Right cardiac atrium (tissue), 5 donors: ENCODE data around the gene APIP. TPM values are rescaled to one million over a fixed set of nuclear protein-coding genes. Genes with fewer than 3 reads are reported as not detected.

Experiments used
- ATAC-seq, 2 donors: fragments of 200-7000 bp; cut with Tn5 transposase; one replicate each; pipeline versions ENCODE4 v1.8.0 to v1.9.1; 2020; ENCODE audit warnings: moderate library complexity in 2 of 2, mild to moderate bottlenecking in 1 of 2
- DNase-seq, 3 donors: peaks; one replicate each; pipeline ENCODE4 v3.0.0-alpha.2; 2020
- H3K27ac ChIP-seq: one replicate; pipeline ENCODE4 v1.5.1; 2013; ENCODE audit warnings: mild to moderate bottlenecking, low read length, control low read depth, moderate library complexity
- H3K27me3 ChIP-seq: one replicate; pipeline ENCODE4 v1.6.1; 2013; ENCODE audit not compliant: control insufficient read depth, insufficient read depth
- H3K4me1 ChIP-seq: one replicate; pipeline ENCODE4 v1.6.1; 2013; ENCODE audit warnings: low read length; ENCODE audit not compliant: control insufficient read depth, insufficient read depth
- H3K4me3 ChIP-seq: one replicate; pipeline ENCODE4 v1.5.1; 2013; ENCODE audit warnings: low read length, control low read depth
- H3K9me3 ChIP-seq: one replicate; pipeline ENCODE4 v1.6.1; 2013; ENCODE audit warnings: low read length; ENCODE audit not compliant: control insufficient read depth
- WGBS: extraction: QIAGEN DNeasy Blood & Tissue Kit; methylation state at CpG from one replicate; pipeline ENCODE4 v1.1.7; 2013; 5-methylcytosine and 5-hydroxymethylcytosine counted together
- intact Hi-C, 4 donors: fragments of 100-400 bp; cut with DNase I; formaldehyde crosslinking; loops; one replicate each; pipeline versions ENCODE4 v1.11.0 to v1.14.0; 2022 to 2023
- microRNA-seq, 2 donors: library from miRNA; unstranded; fragments of <30 nt; microRNA quantifications; one replicate each; pipeline ENCODE4 v1.2.0, GENCODE V29; 2020 to 2021
- polyA plus RNA-seq: library from polyadenylated mRNA; stranded (reverse); fragments of 200-250 nt; gene quantifications from one replicate; pipeline ENCODE4 v1.2.3, GENCODE V29; 2013
- total RNA-seq, 4 donors: library from RNA; stranded (reverse); fragmentation: NEBNext Ultra II Directional; extraction: Animal tissue kit (Norgen Biotek cat#: 25700); gene quantifications; one replicate each; pipeline ENCODE4 v1.2.1, GENCODE V29; 2021
- donor health status: healthy with polysubstance abuse.
- donor health status: DM: no; HTN: yes; CAD: no.
- donor health status: DM: no; HTN: no; CAD: no.
- donor health status: DM: no; HTN: yes; CAD: no; lungs with severe emphysema.
- donor health status: DM: yes; HTN: yes; CAD: no.

Gene APIP
- total and polyA plus RNA-seq, 5 donors = 23.1 to 34.3 (median 26.6) TPM

DNA sequence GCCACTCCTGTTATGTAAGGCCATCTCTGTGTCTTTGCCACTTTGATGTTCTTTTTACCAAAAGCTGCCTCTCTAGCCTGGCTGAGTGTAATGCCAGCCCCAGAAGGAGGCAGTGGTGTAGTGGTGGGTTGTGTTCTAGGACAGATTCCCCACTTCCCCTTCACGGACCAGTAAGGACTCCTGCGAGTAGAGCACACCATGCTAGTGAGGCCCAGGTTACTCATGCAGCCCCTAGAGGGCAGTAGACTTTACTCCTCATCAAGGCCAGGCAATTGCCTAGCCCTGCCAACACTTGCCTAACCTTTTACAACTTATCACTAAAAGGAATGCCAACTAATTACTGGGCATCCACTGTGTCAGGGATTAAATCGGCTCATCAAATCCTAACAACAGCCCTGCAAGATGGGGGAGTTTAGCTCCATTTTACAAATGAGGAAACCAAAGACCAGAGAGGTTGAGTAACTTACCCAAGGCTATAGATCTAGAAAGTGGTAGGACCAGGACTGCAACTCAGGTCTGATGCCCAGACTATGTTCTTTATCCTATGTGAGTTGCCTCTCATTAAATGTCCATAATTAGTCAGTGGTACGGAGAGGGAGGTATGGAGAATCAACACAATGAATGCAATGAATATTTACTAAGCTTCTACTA is 75.3 kb downstream of the APIP start:
- DNase-seq = no peak
- Histone ChIP-seq H3K27me3 (no peaks in the 10 kb centered on the region), H3K9me3 (no peaks in the 10 kb centered on the region), H3K4me3 (no peak overlapping the region), H3K27ac (no peak overlapping the region), H3K4me1 (no peaks in the 10 kb centered on the region)
- ATAC-seq = peak in 1 of 2 donors; percentile 40
- intact Hi-C loops = no loop called here
- WGBS = 50% methylated on average over 4 of the region's 4 CpGs

- Histone ChIP-seq H3K27me3 (no peaks in the 10 kb centered on the region), H3K4me1 (no peaks in the 10 kb centered on the region), H3K4me3 (no peak overlapping the region), H3K27ac (no peak overlapping the region), H3K9me3 (no peaks in the 10 kb centered on the region)
- 84% methylated on average over 2 of the region's 2 CpGs for WGBS
- ATAC-seq (no peak), DNase-seq (no peak)
- intact Hi-C loops = no loop called here
Measured at GRCh38 chr11:34839969-34840368, 76.2 kb downstream of the APIP start.

- Histone ChIP-seq H3K27me3 (no peaks in the 10 kb centered on the region), H3K27ac (no peak overlapping the region), H3K9me3 (no peaks in the 10 kb centered on the region), H3K4me3 (no peak overlapping the region), H3K4me1 (no peaks in the 10 kb centered on the region)
- 71% methylated on average over 4 of the region's 4 CpGs for WGBS
- intact Hi-C loops = no loop called here
- DNase-seq (no peak), ATAC-seq (no peak)
Measured at GRCh38 chr11:34836958-34837856, 79.0 kb downstream of the APIP start.

DNA sequence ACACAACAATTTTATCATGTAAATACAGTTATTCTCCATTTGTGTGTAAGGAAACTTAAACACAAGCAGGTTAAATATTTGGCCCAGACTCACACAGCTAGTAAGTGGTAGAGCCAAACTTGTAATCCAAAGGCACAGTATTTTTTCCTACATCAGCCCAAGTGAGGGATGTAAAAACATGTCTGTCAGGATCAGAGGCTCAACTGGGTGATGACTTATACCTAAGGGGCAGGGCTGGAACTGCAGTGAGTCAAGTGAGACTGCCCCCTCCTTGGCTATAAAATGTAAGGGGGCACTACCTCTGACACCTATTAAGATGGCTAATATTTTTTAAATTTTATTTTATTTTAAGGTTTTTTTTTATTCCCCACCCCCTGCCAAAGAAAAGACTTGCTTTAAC is 82.6 kb downstream of the APIP start:
- Histone ChIP-seq H3K27me3 (no peaks in the 10 kb centered on the region), H3K4me3 (no peak overlapping the region), H3K27ac (no peak overlapping the region), H3K9me3 (no peaks in the 10 kb centered on the region), H3K4me1 (no peaks in the 10 kb centered on the region)
- no peak for ATAC-seq
- DNase-seq = no peak
- intact Hi-C loops = no loop called here

Small RNAs within 50 kb of the gene (microRNA-seq; reads per million reads assigned to microRNA genes)
- 2.1 to 5.0 reads per million in 2 donors for gene MIR1343

Other genes with a start within 250 kb of the APIP start
- 10 to 100 TPM; 68.4 to 89.2 (median 77.3) TPM for gene PDHX, start 239 bp upstream of the APIP start, total RNA-seq
- 59.5 TPM for gene PDHX, start 239 bp upstream of the APIP start, polyA plus RNA-seq
- 10 to 100 TPM; 20.9 to 50.7 (median 40.9) TPM for gene CD44, start 222.8 kb upstream of the APIP start, total RNA-seq
- gene CD44, start 222.8 kb upstream of the APIP start, polyA plus RNA-seq = 7.5 TPM